SK-N-MC (cell line): Measurements from ENCODE around the gene RNF130.

Source experiments
- EZH2 ChIP-seq: fragments of 200-600 bp; sonication (generic); IDR thresholded peaks from one replicate; pipeline ENCODE4 v1.6.1; 2017; ENCODE audit warnings: antibody characterized with exemption
- POLR2AphosphoS5 ChIP-seq: IDR thresholded peaks from 2 replicates; pipeline ENCODE4 v1.6.1; 2012; ENCODE audit warnings: mild to moderate bottlenecking, low read depth, low read length, borderline replicate concordance

DNA sequence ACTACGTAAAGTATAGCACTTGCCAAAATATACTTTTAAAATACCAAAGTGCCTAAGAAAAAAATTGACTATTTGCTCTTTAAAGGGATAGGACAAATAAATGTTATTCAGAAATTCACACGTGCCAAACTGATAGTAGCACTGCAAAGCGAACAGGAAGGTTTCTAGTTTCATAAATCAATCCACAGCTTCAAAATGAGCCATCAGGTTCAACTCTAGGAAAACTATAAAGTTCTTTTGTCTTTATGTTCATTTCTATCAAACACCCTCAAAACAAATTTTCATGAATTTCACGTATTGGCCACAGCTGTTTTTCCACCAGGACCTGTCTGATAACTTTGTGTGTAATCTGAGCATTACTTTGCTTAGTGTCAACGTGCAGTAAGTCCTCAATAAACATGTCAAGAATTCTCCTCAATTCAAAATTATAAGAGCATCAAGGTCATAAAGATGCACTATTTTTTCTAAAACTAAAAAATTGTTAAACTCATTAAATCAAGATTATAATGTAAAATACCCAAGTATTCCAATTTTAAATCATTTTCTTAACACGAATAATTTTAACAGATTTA is 3.0 kb downstream of the RNF130 start:
- TF ChIP-seq POLR2AphosphoS5, result no peak
- no peak for TF ChIP-seq EZH2
